GM12878 (cell line): ENCODE data around the gene SLC26A1. TPM values are rescaled to one million over a fixed set of nuclear protein-coding genes. Genes with fewer than 3 reads are reported as not detected.

Source experiments
- ATAC-seq: fragments of 200-7000 bp; cut with Tn5 transposase; 3 replicates; pipeline ENCODE4 v1.9.1; 2020; ENCODE audit warnings: mild to moderate bottlenecking, moderate library complexity
- BruUV-seq: library from RNA; stranded (reverse); fragments of 400-500 nt; replicated peaks from 2 replicates; lab custom pipeline; 2021; lab: Mats Ljungman, UMichigan
- CTCF ChIA-PET: fragments of 300-600 bp; sonication (Branson Sonifier 250); formaldehyde crosslinking; extraction: SDS; loops from one replicate; lab custom pipeline; 2021; ENCODE audit warnings: inconsistent platforms; lab: Yijun Ruan, JAX
- POLR2A ChIA-PET: fragments of 350-600 bp; formaldehyde crosslinking; extraction: SDS; loops from one replicate; lab custom pipeline; 2021; ENCODE audit warnings: inconsistent platforms; lab: Charles Lee
- RAD21 ChIA-PET: fragments of 300-600 bp; sonication (Branson Sonifier 250); formaldehyde crosslinking; loops from one replicate; lab custom pipeline; 2023; ENCODE audit warnings: antibody characterized with exemption; ENCODE audit not compliant: unreplicated experiment; lab: Charles Lee
- SMC1A ChIA-PET: fragments of 300-600 bp; sonication (Branson Sonifier 250); formaldehyde crosslinking; loops from one replicate; lab custom pipeline; 2023; ENCODE audit not compliant: unreplicated experiment, uncharacterized antibody; lab: Charles Lee
- DNase-seq: peaks from one replicate; pipeline ENCODE4 v3.0.0-alpha.2; 2011; ENCODE audit warnings: low read depth, low spot score
- FAIRE-seq: peaks from 3 replicates; lab custom pipeline; 2011; peaks lifted over from hg19 to GRCh38; lab: Jason Lieb, UNC
- H2AFZ ChIP-seq: 2 replicates; pipeline ENCODE4 v1.6.0; 2011; ENCODE audit warnings: low read depth, low read length, control low read depth; ENCODE audit not compliant: control insufficient read depth
- H3K27ac ChIP-seq: 2 replicates; pipeline ENCODE4 v1.5.1; 2011; ENCODE audit warnings: control low read depth; ENCODE audit not compliant: control insufficient read depth, insufficient read depth
- H3K27me3 ChIP-seq, 2 experiments: replicated peaks in 1 of 2; 2 replicates each; pipeline versions ENCODE4 v1.6.0 to v1.6.1; 2011; ENCODE audit warnings: low read length in 1 of 2; ENCODE audit not compliant: control insufficient read depth in 2 of 2, insufficient read depth in 2 of 2
- H3K36me3 ChIP-seq, 2 experiments: 2 replicates each; pipeline ENCODE4 v1.5.1; 2011; ENCODE audit warnings: low read length in 1 of 2; ENCODE audit not compliant: control insufficient read depth in 2 of 2, insufficient read depth in 2 of 2
- H3K4me1 ChIP-seq: 2 replicates; pipeline ENCODE4 v1.6.1; 2011; ENCODE audit warnings: mild to moderate bottlenecking, low read length, moderate library complexity, mixed read lengths; ENCODE audit not compliant: control insufficient read depth, insufficient read depth
- H3K4me2 ChIP-seq: 2 replicates; pipeline ENCODE4 v1.6.0; 2011; ENCODE audit warnings: control low read depth; ENCODE audit not compliant: control insufficient read depth, insufficient read depth
- H3K4me3 ChIP-seq: fragments of 200-600 bp; sonication (generic); 2 replicates; pipeline ENCODE4 v1.5.1; 2016
- H3K79me2 ChIP-seq: 2 replicates; pipeline ENCODE4 v1.6.0; 2011; ENCODE audit warnings: low read length; ENCODE audit not compliant: control insufficient read depth, insufficient read depth
- H3K9ac ChIP-seq: 2 replicates; pipeline ENCODE4 v1.8.0; 2011; ENCODE audit warnings: low read length, control low read depth, mixed read lengths; ENCODE audit not compliant: control insufficient read depth, insufficient read depth
- H3K9me3 ChIP-seq: replicated peaks from 3 replicates; pipeline ENCODE4 v1.5.1; 2011; ENCODE audit warnings: mild to moderate bottlenecking, low read length; ENCODE audit not compliant: control insufficient read depth, insufficient read depth
- H4K20me1 ChIP-seq: 2 replicates; pipeline ENCODE4 v1.6.0; 2011; ENCODE audit not compliant: control insufficient read depth, insufficient read depth
- EGR1 ChIP-seq, 2 experiments: IDR thresholded peaks; 1 replicate in 1 of 2; 2 replicates in 1 of 2; pipeline ENCODE4 v1.6.1; 2011 to 2012; ENCODE audit warnings: low read depth in 2 of 2, low read length in 2 of 2, borderline replicate concordance in 1 of 2, mild to moderate bottlenecking in 1 of 2, moderate library complexity in 1 of 2
- GABPA ChIP-seq: IDR thresholded peaks from 2 replicates; pipeline ENCODE4 v1.6.1; 2014; ENCODE audit warnings: antibody characterized with exemption, low read depth, mild to moderate bottlenecking, inconsistent platforms
- POU2F2 ChIP-seq: IDR thresholded peaks from 3 replicates; pipeline ENCODE4 v1.6.1; 2011; ENCODE audit warnings: low read depth, mild to moderate bottlenecking, low read length, borderline replicate concordance
- SMAD5 ChIP-seq: IDR thresholded peaks from 2 replicates; pipeline ENCODE4 v1.6.1; 2016; ENCODE audit warnings: antibody characterized with exemption, low read depth
- TAF1 ChIP-seq: IDR thresholded peaks from 2 replicates; pipeline ENCODE4 v1.6.1; 2011; ENCODE audit warnings: mild to moderate bottlenecking, low read depth, low read length, borderline replicate concordance
- YBX1 ChIP-seq: fragments of 450-650 bp; IDR thresholded peaks from 2 replicates; pipeline ENCODE4 v1.6.1; 2016; ENCODE audit warnings: antibody characterized with exemption
- whole genome bisulfite sequencing: methylation state at CpG from one replicate; pipeline ENCODE4 v1.1.6; 2016; ENCODE audit warnings: low lambda C conversion rate; ENCODE audit not compliant: insufficient replicate concordance, insufficient coverage; ENCODE audit errors: missing lambda C conversion rate; 5-methylcytosine and 5-hydroxymethylcytosine counted together
- in situ Hi-C: fragments of 300-500 bp; cut with MboI; formaldehyde crosslinking; loops from 9 replicates; pipeline ENCODE4 v1.14.3; 2018; ENCODE audit warnings: mixed read lengths
- intact Hi-C: fragments of 100-400 bp; cut with micrococcal nuclease; formaldehyde crosslinking; loops from one replicate; pipeline ENCODE4 v1.14.2; 2022; ENCODE audit not compliant: unreplicated experiment
- polyA plus RNA-seq, 11 experiments: library from polyadenylated mRNA; depleted of rRNA in 4 of 11; unstranded in 6 of 11; stranded (reverse) in 5 of 11; fragments of >200 nt; fragmentation: Nextera tagmentation in 4 of 11; fragmentation: Illumina TruSeq in 1 of 11; extraction: Ambion mirVana in 4 of 11; extraction: Trizol in 1 of 11; gene quantifications; 1 replicate in 1 of 11; 2 replicates in 10 of 11; pipeline versions ENCODE4 v1.2.1 to v1.2.3, GENCODE V29; 2011 to 2016; ENCODE audit warnings: inconsistent platforms in 2 of 11, missing spikeins in 2 of 11, low read depth in 1 of 11
- total RNA-seq, 4 experiments: library from RNA; depleted of rRNA in 3 of 4; stranded (reverse); fragments of >200 nt in 3 of 4; fragmentation: Illumina TruSeq in 1 of 4; extraction: Trizol in 1 of 4; gene quantifications; 2 replicates each; pipeline versions ENCODE4 v1.2.1 to v1.2.3, GENCODE V29; 2013 to 2021
- TF ChIP-seq, protein P1 (sequence below): fragments of 450-650 bp; IDR thresholded peaks from 2 replicates; pipeline ENCODE4 v1.6.1; 2018; ENCODE audit warnings: borderline replicate concordance, mild to moderate bottlenecking; ENCODE audit not compliant: partially characterized antibody

SLC26A1 gene
- total and polyA plus RNA-seq, 10 of the 15 experiments (the other 5 are each of a cell fraction or from before 2014, with no cell fraction given): 0.05 to 0.96 (median 0.28) TPM; not detected in 5

DNA sequence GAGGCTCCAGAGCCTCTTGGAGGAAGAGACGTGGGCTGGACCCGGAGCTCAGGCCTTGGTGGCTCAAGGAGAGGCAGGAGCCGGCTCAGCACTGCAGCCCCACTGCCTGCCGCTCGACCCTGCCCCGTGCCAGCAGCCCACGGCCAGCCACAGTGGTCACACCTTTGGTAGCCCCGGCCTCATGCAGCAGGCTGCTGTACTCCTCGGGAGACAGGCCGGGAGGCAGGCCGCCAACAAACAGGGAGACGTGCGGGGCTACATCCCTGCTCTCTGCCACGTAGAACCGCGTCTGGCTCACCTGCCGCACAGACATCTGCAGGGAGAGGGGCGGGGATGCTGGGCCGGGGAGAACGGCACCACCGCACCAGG lies 27.5 kb downstream of the SLC26A1 start (continued):
- no peak for TF ChIP-seq POU2F2
- no peak for TF ChIP-seq TAF1

DNA sequence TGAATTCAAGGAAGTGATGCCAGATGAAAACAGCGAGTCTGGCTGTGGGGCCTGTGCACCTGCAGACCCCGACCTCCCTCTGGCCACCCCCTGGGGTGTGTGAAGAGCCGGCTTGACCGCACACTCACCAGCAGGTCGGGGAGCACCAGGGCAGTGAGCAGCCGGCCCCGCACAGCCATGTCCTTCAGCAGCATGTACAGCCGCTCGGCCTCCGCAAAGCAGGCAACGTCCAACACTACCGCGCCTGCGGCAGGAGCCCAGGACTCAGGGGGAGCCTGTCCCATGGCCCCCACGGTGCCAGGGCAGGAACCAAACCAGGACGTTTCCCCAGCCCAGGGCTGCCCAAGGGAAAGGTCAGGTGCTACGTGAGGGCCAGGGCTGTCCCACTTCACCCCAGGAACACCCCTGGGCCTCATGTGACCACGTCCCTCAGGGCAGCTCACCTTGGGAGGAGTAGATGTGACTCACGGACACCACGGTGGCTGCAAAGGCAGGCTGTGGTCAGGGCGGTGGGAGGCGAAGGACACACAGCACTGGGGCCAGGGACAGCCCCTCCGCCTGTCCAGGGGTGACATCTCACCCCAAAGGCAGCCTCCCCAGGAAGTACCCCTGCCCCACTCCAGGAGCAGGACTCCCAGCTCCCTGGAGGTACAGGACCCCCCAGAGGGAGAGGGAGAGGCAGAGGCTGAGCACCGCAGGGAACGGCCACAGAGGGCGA lies 28.0 kb downstream of the SLC26A1 start:
- TF ChIP-seq SMAD5 (no peak), YBX1 (no peak), GABPA (no peak), EGR1 (IDR thresholded peaks at IDR 0.05; ENCODE audit: borderline replicate concordance in 1 of 2, low read depth in 2 of 2, low read length in 2 of 2) (no peak)
- TF ChIP-seq, protein P1, sequence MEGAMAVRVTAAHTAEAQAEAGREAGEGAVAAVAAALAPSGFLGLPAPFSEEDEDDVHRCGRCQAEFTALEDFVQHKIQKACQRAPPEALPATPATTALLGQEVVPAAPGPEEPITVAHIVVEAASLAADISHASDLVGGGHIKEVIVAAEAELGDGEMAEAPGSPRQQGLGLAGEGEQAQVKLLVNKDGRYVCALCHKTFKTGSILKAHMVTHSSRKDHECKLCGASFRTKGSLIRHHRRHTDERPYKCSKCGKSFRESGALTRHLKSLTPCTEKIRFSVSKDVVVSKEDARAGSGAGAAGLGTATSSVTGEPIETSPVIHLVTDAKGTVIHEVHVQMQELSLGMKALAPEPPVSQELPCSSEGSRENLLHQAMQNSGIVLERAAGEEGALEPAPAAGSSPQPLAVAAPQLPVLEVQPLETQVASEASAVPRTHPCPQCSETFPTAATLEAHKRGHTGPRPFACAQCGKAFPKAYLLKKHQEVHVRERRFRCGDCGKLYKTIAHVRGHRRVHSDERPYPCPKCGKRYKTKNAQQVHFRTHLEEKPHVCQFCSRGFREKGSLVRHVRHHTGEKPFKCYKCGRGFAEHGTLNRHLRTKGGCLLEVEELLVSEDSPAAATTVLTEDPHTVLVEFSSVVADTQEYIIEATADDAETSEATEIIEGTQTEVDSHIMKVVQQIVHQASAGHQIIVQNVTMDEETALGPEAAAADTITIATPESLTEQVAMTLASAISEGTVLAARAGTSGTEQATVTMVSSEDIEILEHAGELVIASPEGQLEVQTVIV: no peak
- intact Hi-C loops: no loop called here
- H4K20me1 ChIP-seq: no peaks in the 10 kb centered on the region
- BruUV-seq: no TSS peak
- H3K27ac ChIP-seq: no peak overlapping the region
- H3K36me3 ChIP-seq: no peaks in the 10 kb centered on the region
- H3K79me2 ChIP-seq: no peaks in the 10 kb centered on the region
- H3K4me2 ChIP-seq: no peak overlapping the region
- ChIA-PET SMC1A (interaction anchor here (0.6 kb wide), 1 partner anchor 239 kb away, joined by 3 read pairs; no protein-coding TSS in a partner anchor), RAD21 (no interaction called here), POLR2A (no interaction called here), CTCF (no interaction called here)
- no peak overlapping the region for H3K4me3 ChIP-seq
- FAIRE-seq (no peak), ATAC-seq (no peak; the same call in 2 of the 3 replicates), DNase-seq (no peak)
- no peak overlapping the region for H2AFZ ChIP-seq
- H3K9ac ChIP-seq: no peak overlapping the region
- 82% methylated on average over 25 of the region's 26 CpGs for whole genome bisulfite sequencing
- no peaks in the 10 kb centered on the region for H3K9me3 ChIP-seq
- in situ Hi-C loops: no loop called here
- no peaks in the 10 kb centered on the region for H3K27me3 ChIP-seq
- no peaks in the 10 kb centered on the region for H3K4me1 ChIP-seq
